PC-9 (cell line): Measurements from ENCODE around the gene CCL11. TPM values are rescaled to one million over a fixed set of nuclear protein-coding genes. Genes with fewer than 3 reads are reported as not detected.

ENCODE experiments used
- BruUV-seq: library from RNA; stranded (reverse); fragments of 400-500 nt; replicated peaks from 2 replicates; lab custom pipeline; 2021; lab: Mats Ljungman, UMichigan
- CTCF ChIA-PET: fragments of 300-600 bp; sonication (Branson Sonifier 250); formaldehyde crosslinking; loops from one replicate; lab custom pipeline; 2022; ENCODE audit warnings: antibody characterized with exemption; lab: Charles Lee
- POLR2A ChIA-PET: fragments of 300-600 bp; sonication (Branson Sonifier 250); formaldehyde crosslinking; loops from one replicate; lab custom pipeline; 2022; ENCODE audit warnings: antibody characterized with exemption; ENCODE audit not compliant: unreplicated experiment; lab: Charles Lee
- DNase-seq, 2 experiments: peaks; one replicate each; pipeline versions ENCODE4 v3.0.0 to v3.0.0-alpha.2; 2015 to 2022; ENCODE audit warnings: mixed read lengths in 1 of 2
- H2AFZ ChIP-seq: fragments of 200-600 bp; sonication (generic); 2 replicates; pipeline ENCODE4 v1.8.1; 2017; ENCODE audit warnings: antibody characterized with exemption
- H3F3A ChIP-seq: fragments of 200-600 bp; sonication (generic); 2 replicates; pipeline ENCODE4 v1.8.1; 2017; ENCODE audit warnings: antibody characterized with exemption, mild to moderate bottlenecking, low read depth; ENCODE audit not compliant: insufficient read depth
- H3K27ac ChIP-seq: fragments of 200-600 bp; sonication (generic); 2 replicates; pipeline ENCODE4 v1.6.1; 2016; ENCODE audit warnings: mixed run types
- H3K27me3 ChIP-seq: fragments of 200-600 bp; sonication (generic); 2 replicates; pipeline ENCODE4 v1.6.1; 2016; ENCODE audit warnings: low read depth, mixed run types; ENCODE audit not compliant: insufficient read depth
- H3K36me3 ChIP-seq: fragments of 200-600 bp; sonication (generic); 2 replicates; pipeline ENCODE4 v1.6.1; 2016; ENCODE audit warnings: low read depth, mixed run types
- H3K4me1 ChIP-seq: fragments of 200-600 bp; sonication (generic); replicated peaks from 2 replicates; pipeline ENCODE4 v1.6.1; 2016; ENCODE audit warnings: mixed run types; ENCODE audit not compliant: insufficient read depth
- H3K4me2 ChIP-seq: fragments of 200-600 bp; sonication (generic); 2 replicates; pipeline ENCODE4 v1.6.1; 2017; ENCODE audit warnings: mixed run types
- H3K4me3 ChIP-seq: fragments of 200-600 bp; sonication (generic); 2 replicates; pipeline ENCODE4 v1.6.1; 2016; ENCODE audit warnings: mixed run types
- H3K79me2 ChIP-seq: fragments of 200-600 bp; sonication (generic); 2 replicates; pipeline ENCODE4 v1.6.1; 2017; ENCODE audit warnings: low read depth, mixed run types
- H3K9me2 ChIP-seq: fragments of 200-600 bp; sonication (generic); 2 replicates; pipeline ENCODE4 v1.8.1; 2017; ENCODE audit warnings: mild to moderate bottlenecking; ENCODE audit not compliant: insufficient read depth
- H3K9me3 ChIP-seq: fragments of 200-600 bp; sonication (generic); 2 replicates; pipeline ENCODE4 v1.8.1; 2016; ENCODE audit warnings: low read depth; ENCODE audit not compliant: insufficient read depth
- H4K20me1 ChIP-seq: fragments of 200-600 bp; sonication (generic); 2 replicates; pipeline ENCODE4 v1.8.1; 2017; ENCODE audit not compliant: insufficient read depth
- EZH2 ChIP-seq: fragments of 200-600 bp; sonication (generic); IDR thresholded peaks from 2 replicates; pipeline ENCODE4 v1.8.0; 2017; ENCODE audit warnings: antibody characterized with exemption, low read depth
- intact Hi-C: fragments of 100-400 bp; cut with micrococcal nuclease; formaldehyde crosslinking; loops from one replicate; pipeline ENCODE4 v1.10.0; 2022; ENCODE audit not compliant: unreplicated experiment
- total RNA-seq: library from RNA; stranded (reverse); gene quantifications from 2 replicates; pipeline ENCODE4 v1.2.3, GENCODE V29; 2021
- TF ChIP-seq, protein P1 (sequence below): fragments of 200-600 bp; sonication (generic); conservative IDR thresholded peaks from 2 replicates; pipeline ENCODE4 v1.6.1; 2017; ENCODE audit warnings: mixed run types, antibody characterized with exemption, mild to moderate bottlenecking, moderate library complexity

The CCL11 gene
- total RNA-seq, 1 experiment from 2014 or later: not detected

- Histone ChIP-seq H3K79me2 (no peaks in the 10 kb centered on the region), H3K27me3 (peaks cover 33% of the 10 kb centered on the region; the same call in 1 of the 2 replicates), H3K4me3 (no peak overlapping the region), H3K4me1 (no peaks in the 10 kb centered on the region), H4K20me1 (no peaks in the 10 kb centered on the region), H2AFZ (no peak overlapping the region), H3K9me2 (no peaks in the 10 kb centered on the region), H3K9me3 (no peaks in the 10 kb centered on the region), H3F3A (no peaks in the 10 kb centered on the region), H3K27ac (no peak overlapping the region), H3K4me2 (no peak overlapping the region), H3K36me3 (no peaks in the 10 kb centered on the region)
- ChIA-PET CTCF (no interaction called here), POLR2A (no interaction called here)
- intact Hi-C loops: no loop called here
- DNase-seq: no peak
- no TSS peak for BruUV-seq
- TF ChIP-seq EZH2: no peak
- TF ChIP-seq, protein P1, sequence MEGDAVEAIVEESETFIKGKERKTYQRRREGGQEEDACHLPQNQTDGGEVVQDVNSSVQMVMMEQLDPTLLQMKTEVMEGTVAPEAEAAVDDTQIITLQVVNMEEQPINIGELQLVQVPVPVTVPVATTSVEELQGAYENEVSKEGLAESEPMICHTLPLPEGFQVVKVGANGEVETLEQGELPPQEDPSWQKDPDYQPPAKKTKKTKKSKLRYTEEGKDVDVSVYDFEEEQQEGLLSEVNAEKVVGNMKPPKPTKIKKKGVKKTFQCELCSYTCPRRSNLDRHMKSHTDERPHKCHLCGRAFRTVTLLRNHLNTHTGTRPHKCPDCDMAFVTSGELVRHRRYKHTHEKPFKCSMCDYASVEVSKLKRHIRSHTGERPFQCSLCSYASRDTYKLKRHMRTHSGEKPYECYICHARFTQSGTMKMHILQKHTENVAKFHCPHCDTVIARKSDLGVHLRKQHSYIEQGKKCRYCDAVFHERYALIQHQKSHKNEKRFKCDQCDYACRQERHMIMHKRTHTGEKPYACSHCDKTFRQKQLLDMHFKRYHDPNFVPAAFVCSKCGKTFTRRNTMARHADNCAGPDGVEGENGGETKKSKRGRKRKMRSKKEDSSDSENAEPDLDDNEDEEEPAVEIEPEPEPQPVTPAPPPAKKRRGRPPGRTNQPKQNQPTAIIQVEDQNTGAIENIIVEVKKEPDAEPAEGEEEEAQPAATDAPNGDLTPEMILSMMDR: no peak
Measured at GRCh38 chr17:34252444-34253138, 33.0 kb upstream of the CCL11 start.

DNA sequence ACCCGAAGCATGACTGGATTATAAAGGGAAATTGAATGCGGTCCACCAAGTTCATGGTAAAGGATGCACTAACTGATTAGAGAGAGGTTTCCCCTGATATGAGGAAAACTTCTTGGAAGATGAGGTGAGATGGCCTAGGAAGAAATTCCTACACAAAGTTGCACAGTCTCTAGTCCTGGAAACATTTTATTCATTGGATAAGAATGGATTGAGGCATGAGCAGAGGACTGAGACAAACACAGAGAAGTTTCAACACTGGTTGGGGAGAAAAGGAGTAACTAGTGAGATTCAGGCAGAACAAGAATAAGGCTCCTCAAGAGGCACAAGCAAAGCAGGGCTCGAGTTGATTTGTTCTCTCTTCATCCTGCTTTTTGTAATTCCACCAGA, 32.4 kb upstream of the CCL11 start:
- Histone ChIP-seq H3K27ac (no peak overlapping the region), H4K20me1 (no peaks in the 10 kb centered on the region), H2AFZ (no peak overlapping the region), H3K4me3 (no peak overlapping the region), H3K4me1 (no peaks in the 10 kb centered on the region), H3K79me2 (no peaks in the 10 kb centered on the region), H3K36me3 (no peaks in the 10 kb centered on the region), H3K9me3 (no peaks in the 10 kb centered on the region), H3F3A (no peaks in the 10 kb centered on the region), H3K27me3 (peaks cover 33% of the 10 kb centered on the region; the same call in 1 of the 2 replicates), H3K9me2 (no peaks in the 10 kb centered on the region), H3K4me2 (no peak overlapping the region)
- no TSS peak for BruUV-seq
- intact Hi-C loops: no loop called here
- CTCF ChIA-PET: no interaction called here
- POLR2A ChIA-PET: no interaction called here
- no peak for DNase-seq
- TF ChIP-seq EZH2: no peak
- TF ChIP-seq, protein P1: no peak

GRCh38 chr17:34254146-34254545, 31.4 kb upstream of the CCL11 start:
- Histone ChIP-seq H3K4me2 (no peak overlapping the region), H3K4me1 (no peaks in the 10 kb centered on the region), H3F3A (no peaks in the 10 kb centered on the region), H3K9me2 (no peaks in the 10 kb centered on the region), H2AFZ (no peak overlapping the region), H3K4me3 (no peak overlapping the region), H3K79me2 (no peaks in the 10 kb centered on the region), H4K20me1 (no peaks in the 10 kb centered on the region), H3K36me3 (no peaks in the 10 kb centered on the region), H3K27ac (no peak overlapping the region), H3K27me3 (peaks cover 33% of the 10 kb centered on the region; the same call in 1 of the 2 replicates), H3K9me3 (no peaks in the 10 kb centered on the region)
- no peak for TF ChIP-seq EZH2
- TF ChIP-seq, protein P1: no peak
- ChIA-PET CTCF (no interaction called here), POLR2A (interaction anchor here (0.6 kb wide), 1 partner anchor 1426 kb away, joined by 3 read pairs; no protein-coding TSS in a partner anchor)
- DNase-seq: no peak
- intact Hi-C loops: no loop called here
- no TSS peak for BruUV-seq
